ENCODE measurements around the gene HPS5.

HPS5 gene

DNA sequence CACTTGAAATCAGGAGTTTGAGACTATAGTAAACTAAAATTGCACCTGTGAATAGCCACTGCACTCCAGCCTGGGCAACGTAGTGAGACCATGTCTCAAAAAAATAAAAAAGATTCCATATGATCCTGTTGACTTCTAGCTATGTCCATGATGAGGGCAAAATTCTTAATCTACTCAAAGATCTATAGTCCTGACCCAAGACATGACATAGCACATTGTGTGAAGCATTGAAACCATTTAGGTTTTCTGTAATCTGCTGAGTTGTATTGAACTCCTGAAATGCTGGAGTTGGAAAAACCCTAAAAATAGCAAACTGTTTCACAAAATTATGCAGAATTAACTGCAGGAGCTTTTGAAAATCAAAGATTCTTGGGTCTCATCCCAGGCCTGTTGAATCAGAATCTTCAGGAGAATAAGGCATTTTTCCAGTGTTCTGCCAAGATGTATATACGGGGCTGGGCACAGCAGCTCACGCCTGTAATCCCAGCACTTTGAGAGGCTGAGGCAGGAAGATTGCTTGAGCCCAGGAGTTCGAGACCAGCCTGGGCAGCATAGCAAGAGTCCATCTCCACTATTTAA lies 42.6 kb upstream of the HPS5 start (continued):
- TF ChIP-seq, protein P1, sequence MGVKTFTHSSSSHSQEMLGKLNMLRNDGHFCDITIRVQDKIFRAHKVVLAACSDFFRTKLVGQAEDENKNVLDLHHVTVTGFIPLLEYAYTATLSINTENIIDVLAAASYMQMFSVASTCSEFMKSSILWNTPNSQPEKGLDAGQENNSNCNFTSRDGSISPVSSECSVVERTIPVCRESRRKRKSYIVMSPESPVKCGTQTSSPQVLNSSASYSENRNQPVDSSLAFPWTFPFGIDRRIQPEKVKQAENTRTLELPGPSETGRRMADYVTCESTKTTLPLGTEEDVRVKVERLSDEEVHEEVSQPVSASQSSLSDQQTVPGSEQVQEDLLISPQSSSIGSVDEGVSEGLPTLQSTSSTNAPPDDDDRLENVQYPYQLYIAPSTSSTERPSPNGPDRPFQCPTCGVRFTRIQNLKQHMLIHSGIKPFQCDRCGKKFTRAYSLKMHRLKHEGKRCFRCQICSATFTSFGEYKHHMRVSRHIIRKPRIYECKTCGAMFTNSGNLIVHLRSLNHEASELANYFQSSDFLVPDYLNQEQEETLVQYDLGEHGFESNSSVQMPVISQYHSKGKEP (tag by site-specific recombination; IDR thresholded peaks at IDR 0.05), result no peak
- no peak for TF ChIP-seq ZNF292 (tag by site-specific recombination; IDR thresholded peaks at IDR 0.05; ENCODE audit: borderline replicate concordance, low read depth)

DNA sequence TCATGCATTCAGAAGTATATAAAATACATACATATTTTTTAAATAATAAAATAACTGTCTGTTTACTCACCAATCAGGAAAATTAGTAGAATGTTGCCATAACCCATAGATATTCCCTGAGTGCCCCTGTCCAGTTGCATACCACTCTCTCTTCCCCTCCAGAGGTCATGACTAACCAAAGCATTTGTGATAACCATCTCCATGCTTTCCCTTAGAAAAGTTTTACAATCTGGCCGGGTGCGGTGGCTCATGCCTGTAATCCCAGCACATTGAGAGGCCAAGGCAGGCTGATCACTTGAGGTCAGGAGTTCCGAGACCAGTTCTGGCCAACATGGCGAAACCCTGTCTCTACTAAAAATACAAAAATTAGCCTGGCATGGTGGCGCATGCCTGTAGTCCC lies 39.2 kb upstream of the HPS5 start:
- Histone ChIP-seq H3K27ac (ENCODE audit: extremely low read depth, low read depth, low read length) (no peak overlapping the region), H3K9me3 (ENCODE audit: control insufficient read depth, insufficient read depth, low read depth, low read length) (no peaks in the 10 kb centered on the region), H3K36me3 (ENCODE audit: control insufficient read depth in 2 of 2, insufficient read depth in 1 of 2, low read length in 2 of 2) (peaks cover 17 to 89% of the 10 kb centered on the region in 2 experiments), H3K4me1 (ENCODE audit: control insufficient read depth, insufficient read depth, low read length) (no peaks in the 10 kb centered on the region), H3K4me3 (ENCODE audit: low read depth, low read length) (no peak overlapping the region)
- no peak for TF ChIP-seq ZNF677 (tag by site-specific recombination; IDR thresholded peaks at IDR 0.05)
- TF ChIP-seq ZSCAN23 (tag by site-specific recombination; IDR thresholded peaks at IDR 0.05), result no peak
- no peak for TF ChIP-seq ZNF621 (tag by site-specific recombination; IDR thresholded peaks at IDR 0.05)
- no peak for TF ChIP-seq RBAK (tag by site-specific recombination; IDR thresholded peaks at IDR 0.05)
- no peak for TF ChIP-seq ZSCAN4 (tag by site-specific recombination; IDR thresholded peaks at IDR 0.05)
- no peak for TF ChIP-seq ZNF660 (tag by site-specific recombination; IDR thresholded peaks at IDR 0.05)
- POLR2A ChIA-PET, result no interaction called here
- CTCF ChIA-PET, result no interaction called here

DNA sequence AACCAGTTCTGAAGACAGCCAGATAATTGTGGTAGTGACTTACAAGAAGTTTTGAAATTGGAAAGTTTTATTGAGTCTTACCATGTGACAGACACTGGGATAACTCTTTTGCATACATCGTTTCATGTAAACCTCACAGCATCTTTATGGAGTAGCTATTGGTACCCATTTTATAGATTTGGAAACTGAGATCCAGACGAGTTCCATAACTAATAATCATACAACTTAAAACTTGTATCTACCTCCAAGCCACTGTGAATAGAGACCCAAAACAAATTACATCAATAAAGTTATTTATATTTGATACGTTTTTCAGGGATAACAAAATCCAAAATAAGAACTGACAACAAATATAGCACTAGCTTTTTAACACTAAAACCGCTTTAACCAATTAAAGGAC lies 36.7 kb upstream of the HPS5 start:
- no peak overlapping the region for H3K4me3 ChIP-seq (ENCODE audit: low read depth, low read length)
- ChIA-PET CTCF (no interaction called here), POLR2A (interaction anchor here (1.1 kb wide), 1 partner anchor 37 kb away, joined by 4 read pairs; no protein-coding TSS in a partner anchor)
- no peaks in the 10 kb centered on the region for H3K9me3 ChIP-seq (ENCODE audit: control insufficient read depth, insufficient read depth, low read depth, low read length)
- H3K36me3 ChIP-seq (ENCODE audit: control insufficient read depth in 2 of 2, insufficient read depth in 1 of 2, low read length in 2 of 2), result peaks cover 12 to 84% of the 10 kb centered on the region in 2 experiments
- H3K4me1 ChIP-seq (ENCODE audit: control insufficient read depth, insufficient read depth, low read length), result no peaks in the 10 kb centered on the region
- TF ChIP-seq YY1 (tag by site-specific recombination; IDR thresholded peaks at IDR 0.05) (no peak), ZNF660 (tag by site-specific recombination; IDR thresholded peaks at IDR 0.05) (no peak)
- H3K27ac ChIP-seq (ENCODE audit: extremely low read depth, low read depth, low read length), result no peak overlapping the region

DNA sequence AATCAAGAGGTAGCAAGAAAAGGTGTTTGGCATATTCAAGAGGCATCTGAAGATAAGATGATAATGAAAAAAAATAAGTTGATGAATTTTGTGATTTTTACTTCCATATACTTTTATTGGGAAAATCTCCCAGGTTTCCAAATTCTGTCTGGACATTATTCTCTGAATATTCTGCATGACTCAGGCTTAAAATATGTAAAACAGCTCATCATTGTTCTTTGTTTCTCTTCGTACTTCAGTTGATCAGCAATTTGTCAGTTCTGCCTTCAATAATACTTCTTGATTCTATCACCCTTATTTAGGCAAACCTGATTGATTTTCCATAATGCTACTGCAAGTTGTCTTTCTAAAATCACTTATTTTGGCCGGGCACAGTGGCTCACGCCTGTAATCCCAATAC lies 30.6 kb upstream of the HPS5 start:
- ChIA-PET POLR2A (interaction anchor here (2.7 kb wide), 1 partner anchor 43 kb away, joined by 9 read pairs; the partner anchor contains the start of gene LDHA), CTCF (interaction anchor here (0.7 to 1.5 kb wide), 3 partner anchors 10 to 246 kb away, joined by 3 read pairs; no protein-coding TSS in a partner anchor)
- Histone ChIP-seq H3K4me3 (ENCODE audit: low read depth, low read length) (no peak overlapping the region), H3K4me1 (ENCODE audit: control insufficient read depth, insufficient read depth, low read length) (no peaks in the 10 kb centered on the region), H3K36me3 (ENCODE audit: control insufficient read depth in 2 of 2, insufficient read depth in 1 of 2, low read length in 2 of 2) (peaks cover 0 to 78% of the 10 kb centered on the region in 2 experiments), H3K27ac (ENCODE audit: extremely low read depth, low read depth, low read length) (no peak overlapping the region), H3K9me3 (ENCODE audit: control insufficient read depth, insufficient read depth, low read depth, low read length) (no peaks in the 10 kb centered on the region)
- no peak for TF ChIP-seq OSR2 (tag by site-specific recombination; IDR thresholded peaks at IDR 0.05)
- no peak for TF ChIP-seq ZNF692 (tag by site-specific recombination; IDR thresholded peaks at IDR 0.05)
- no peak for TF ChIP-seq IKZF3 (tag by site-specific recombination; IDR thresholded peaks at IDR 0.05)
- TF ChIP-seq ZNF214 (tag by site-specific recombination; IDR thresholded peaks at IDR 0.05; ENCODE audit: borderline replicate concordance), result no peak
- TF ChIP-seq ZNF202 (tag by site-specific recombination; IDR thresholded peaks at IDR 0.05; ENCODE audit: borderline replicate concordance), result no peak
- TF ChIP-seq ZNF239 (tag by site-specific recombination; IDR thresholded peaks at IDR 0.05), result no peak
- TF ChIP-seq ZSCAN18 (tag by site-specific recombination; IDR thresholded peaks at IDR 0.05), result no peak
- no peak for TF ChIP-seq ZNF292 (tag by site-specific recombination; IDR thresholded peaks at IDR 0.05; ENCODE audit: borderline replicate concordance, low read depth)
- TF ChIP-seq ZSCAN5A (tag by site-specific recombination; IDR thresholded peaks at IDR 0.05), result no peak
- TF ChIP-seq ZNF549 (tag by site-specific recombination; IDR thresholded peaks at IDR 0.05), result no peak
